Left ventricle myocardium inferior (tissue), 1 donor: ENCODE measurements around the gene ACTR3. TPM values are rescaled to one million over a fixed set of nuclear protein-coding genes. Genes with fewer than 3 reads are reported as not detected.

Experiments used
- DNase-seq: peaks from one replicate; pipeline ENCODE4 v3.0.0-alpha.2; 2020
- H3K27ac ChIP-seq: fragments of 200-600 bp; replicated peaks from 2 replicates; pipeline ENCODE4 v1.8.0; 2021
- H3K27me3 ChIP-seq: fragments of 200-600 bp; 2 replicates; pipeline ENCODE4 v1.8.0; 2021; ENCODE audit warnings: low read depth
- H3K36me3 ChIP-seq: fragments of 200-600 bp; 2 replicates; pipeline ENCODE4 v1.8.0; 2021
- H3K4me1 ChIP-seq: fragments of 200-600 bp; 2 replicates; pipeline ENCODE4 v1.8.0; 2021
- H3K4me3 ChIP-seq: fragments of 200-600 bp; 2 replicates; pipeline ENCODE4 v1.8.0; 2021; ENCODE audit warnings: mild to moderate bottlenecking, moderate library complexity
- H3K9me3 ChIP-seq: fragments of 200-600 bp; replicated peaks from 2 replicates; pipeline ENCODE4 v1.8.0; 2021
- CTCF ChIP-seq: fragments of 200-600 bp; IDR thresholded peaks from 2 replicates; pipeline ENCODE4 v1.8.0; 2021; ENCODE audit warnings: antibody characterized with exemption, mild to moderate bottlenecking, borderline replicate concordance
- intact Hi-C: fragments of 100-400 bp; cut with micrococcal nuclease; formaldehyde crosslinking; loops from one replicate; pipeline ENCODE4 v1.11.0; 2022
- total RNA-seq: library from RNA; stranded (reverse); fragmentation: NEBNext Ultra II Directional; extraction: Animal tissue kit (Norgen Biotek cat#: 25700); gene quantifications from one replicate; pipeline ENCODE4 v1.2.1, GENCODE V29; 2021
- donor health status: DM: no; HTN: yes; CAD: no; lungs with severe emphysema.

The ACTR3 gene
- total RNA-seq, 1 donor from 2014 or later, result 108 TPM

GRCh38 chr2:113981404-113982134, 91.7 kb downstream of the ACTR3 start:
- DNase-seq, result no peak
- no peak for TF ChIP-seq CTCF
- Histone ChIP-seq H3K27me3 (no peaks in the 10 kb centered on the region), H3K4me3 (no peak overlapping the region), H3K9me3 (peaks cover 8% of the 10 kb centered on the region), H3K36me3 (no peaks in the 10 kb centered on the region), H3K27ac (peak overlapping the region; percentile 48), H3K4me1 (no peaks in the 10 kb centered on the region)
- intact Hi-C loops, result no loop called here

DNA sequence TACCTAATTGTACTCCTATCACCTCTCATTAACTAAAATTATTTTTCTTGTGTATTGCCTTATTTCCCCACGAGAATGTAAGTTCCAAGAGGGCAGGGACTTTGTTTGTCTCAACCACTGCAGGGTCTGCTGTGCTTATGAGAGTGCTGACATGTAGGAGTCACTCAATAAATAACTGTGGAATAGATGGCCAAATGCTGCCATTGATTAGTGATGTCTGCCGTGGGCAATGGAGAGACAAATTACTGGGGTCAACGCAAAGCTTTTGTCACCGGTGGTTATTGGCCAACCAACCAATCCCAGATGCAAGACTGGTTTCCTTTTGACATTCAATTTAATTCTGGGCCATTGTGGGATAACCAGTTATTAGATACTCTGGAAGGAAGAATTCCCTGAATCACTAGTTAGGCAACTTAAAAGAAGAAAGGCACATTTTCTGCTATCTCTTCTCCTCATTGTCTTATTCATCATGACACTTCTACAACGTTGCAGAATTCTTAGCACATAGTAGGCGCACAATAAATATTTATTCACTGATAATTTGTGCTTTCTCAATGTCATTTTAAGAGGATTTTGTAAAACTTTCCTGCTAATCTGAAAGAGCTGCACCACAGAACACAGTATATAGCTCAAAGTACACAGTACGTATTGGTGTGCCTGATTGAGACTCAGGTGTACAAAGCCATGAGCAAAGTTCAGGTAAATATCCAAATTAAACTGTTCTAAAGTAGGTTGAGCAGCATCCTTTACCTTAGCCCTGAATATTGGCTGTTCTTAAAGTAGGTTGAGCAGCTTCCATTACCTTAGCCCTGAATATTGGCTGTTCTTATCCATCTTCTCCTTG, 95.9 kb downstream of the ACTR3 start:
- intact Hi-C loops, result no loop called here
- Histone ChIP-seq H3K4me3 (no peak overlapping the region), H3K36me3 (no peaks in the 10 kb centered on the region), H3K4me1 (no peaks in the 10 kb centered on the region), H3K9me3 (no peaks in the 10 kb centered on the region), H3K27me3 (no peaks in the 10 kb centered on the region), H3K27ac (no peak overlapping the region)
- TF ChIP-seq CTCF, result no peak
- DNase-seq, result no peak

DNA sequence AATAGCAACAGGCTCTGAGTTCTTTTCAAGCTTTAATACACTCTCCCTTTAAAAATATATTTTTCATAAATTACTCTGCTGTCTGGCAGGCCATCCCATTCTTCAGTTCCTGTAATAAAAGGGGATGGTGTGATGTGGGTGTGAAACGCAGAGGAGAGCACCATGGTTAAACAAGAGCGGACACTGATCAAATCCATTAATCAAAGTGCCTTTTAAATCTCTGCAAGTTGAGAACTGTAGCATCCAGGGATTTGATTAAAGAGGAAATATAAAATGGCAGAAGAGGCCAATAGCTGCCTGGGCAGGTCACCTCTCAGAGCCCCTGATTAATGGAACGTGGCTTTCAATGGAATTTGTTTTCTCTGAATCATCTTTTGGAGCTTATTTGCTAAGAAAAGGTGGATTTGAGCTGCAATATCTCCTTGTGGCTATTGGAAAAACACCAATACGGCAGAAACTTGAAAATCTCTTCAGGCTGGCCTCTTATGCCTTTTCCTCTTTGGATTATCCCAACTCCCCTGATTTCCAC, 96.9 kb downstream of the ACTR3 start:
- intact Hi-C loops, result no loop called here
- no peaks in the 10 kb centered on the region for H3K36me3 ChIP-seq
- no peak for TF ChIP-seq CTCF
- no peak overlapping the region for H3K4me3 ChIP-seq
- H3K4me1 ChIP-seq, result no peaks in the 10 kb centered on the region
- no peak for DNase-seq
- no peak overlapping the region for H3K27ac ChIP-seq
- H3K27me3 ChIP-seq, result no peaks in the 10 kb centered on the region
- no peaks in the 10 kb centered on the region for H3K9me3 ChIP-seq

DNA sequence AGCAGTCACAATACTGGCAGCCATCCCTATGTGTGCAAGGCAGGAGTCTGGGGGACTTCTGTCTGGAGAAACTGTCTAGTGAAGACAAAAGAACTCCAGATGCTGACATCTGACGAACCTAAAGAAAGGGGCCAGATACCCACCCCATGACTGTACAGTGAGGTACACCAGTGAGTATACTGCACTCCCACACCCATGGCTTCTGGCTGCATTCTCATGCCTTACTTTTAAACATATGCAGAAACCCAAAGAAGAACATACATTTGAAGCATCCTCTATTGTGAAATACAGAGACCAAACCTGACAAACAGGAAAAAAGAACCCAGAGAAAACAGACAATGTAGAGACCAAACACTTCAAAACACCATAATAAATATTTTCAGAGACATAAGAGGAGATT, 102.2 kb downstream of the ACTR3 start:
- Histone ChIP-seq H3K9me3 (no peaks in the 10 kb centered on the region), H3K4me1 (no peaks in the 10 kb centered on the region), H3K27me3 (no peaks in the 10 kb centered on the region), H3K27ac (no peak overlapping the region), H3K36me3 (no peaks in the 10 kb centered on the region), H3K4me3 (no peak overlapping the region)
- intact Hi-C loops, result no loop called here
- no peak for TF ChIP-seq CTCF
- no peak for DNase-seq

- no peak overlapping the region for H3K27ac ChIP-seq
- no peaks in the 10 kb centered on the region for H3K9me3 ChIP-seq
- TF ChIP-seq CTCF, result no peak
- intact Hi-C loops, result no loop called here
- no peaks in the 10 kb centered on the region for H3K4me1 ChIP-seq
- H3K36me3 ChIP-seq, result no peaks in the 10 kb centered on the region
- H3K4me3 ChIP-seq, result no peak overlapping the region
- peaks cover 6% of the 10 kb centered on the region for H3K27me3 ChIP-seq
- DNase-seq, result no peak
These were observed 107.0 kb downstream of the ACTR3 start for GRCh38 chr2:113996671-113997594.
